Activated naive CD8-positive, alpha-beta T cell treated with anti-CD3 and anti-CD28 coated beads, Interleukin-2, amount 50 U/mL, for 16 hours (primary cell): ENCODE data around the gene PRRT2.
"Not testable (repeated sequence)": the region's sequence is repeated elsewhere in the genome, so short reads cannot be mapped to it uniquely, and the experiment has no call there.

Experiments
- DNase-seq: peaks from one replicate; pipeline ENCODE4 v3.0.0-alpha.2; 2020; ENCODE audit warnings: low read depth, low spot score

The PRRT2 gene

GRCh38 chr16:29811896-29812665 lies at the start of gene PRRT2:
Gene PRRT2 (plus strand): TSS chr16:29812193. CDS start chr16:29813055, 862 bp downstream.
- DNase-seq = no peak

- no peak for DNase-seq
Observed at GRCh38 chr16:29763326-29763725, 48.7 kb upstream of the PRRT2 start.

- no peak for DNase-seq
Observed at GRCh38 chr16:29765167-29766032, 46.6 kb upstream of the PRRT2 start.

GRCh38 chr16:29766571-29766970 lies 45.4 kb upstream of the PRRT2 start:
- DNase-seq = no peak

- DNase-seq = no peak
Observed at GRCh38 chr16:29767062-29767461, 44.9 kb upstream of the PRRT2 start.

GRCh38 chr16:29769507-29769906 lies 42.5 kb upstream of the PRRT2 start:
- DNase-seq = no peak

GRCh38 chr16:29770250-29770929 lies 41.6 kb upstream of the PRRT2 start:
- no peak for DNase-seq

GRCh38 chr16:29772330-29772729 lies 39.7 kb upstream of the PRRT2 start:
- not testable (repeated sequence) for DNase-seq

GRCh38 chr16:29774730-29775129 lies 37.3 kb upstream of the PRRT2 start:
- DNase-seq = no peak

GRCh38 chr16:29775742-29776408 lies 36.1 kb upstream of the PRRT2 start:
- DNase-seq = no peak

- DNase-seq = no peak
Observed at GRCh38 chr16:29777576-29778350, 34.2 kb upstream of the PRRT2 start, which contains the start of gene ZG16. Gene ZG16 (plus strand): TSS chr16:29778256. CDS start chr16:29779267, 1,011 bp downstream.

GRCh38 chr16:29779474-29779873 lies 32.5 kb upstream of the PRRT2 start:
- DNase-seq = no peak

- DNase-seq = not testable (repeated sequence)
Observed at GRCh38 chr16:29783094-29783953, 28.7 kb upstream of the PRRT2 start.

- DNase-seq = no peak
Observed at GRCh38 chr16:29784157-29784556, 27.8 kb upstream of the PRRT2 start.

- DNase-seq = peak; percentile 43
Observed at GRCh38 chr16:29784901-29785500, 27.0 kb upstream of the PRRT2 start.

- DNase-seq = not testable (repeated sequence)
Observed at GRCh38 chr16:29787155-29787554, 24.8 kb upstream of the PRRT2 start.

GRCh38 chr16:29789775-29790182 lies 22.2 kb upstream of the PRRT2 start:
- no peak for DNase-seq

GRCh38 chr16:29790183-29790948 lies 21.6 kb upstream of the PRRT2 start, which contains the start of gene KIF22:
Gene KIF22 (plus strand): TSS chr16:29790751. CDS start chr16:29790760, 9 bp downstream.
- peak; percentile 100 for DNase-seq
